Panc1 (cell line): ENCODE measurements around the gene TRMT61A. TPM values are rescaled to one million over a fixed set of nuclear protein-coding genes. Genes with fewer than 3 reads are reported as not detected.

Experiments
- ATAC-seq: fragments of 200-7000 bp; cut with Tn5 transposase; 2 replicates; pipeline ENCODE4 v1.9.1; 2020; ENCODE audit warnings: mild to moderate bottlenecking, moderate library complexity
- BruUV-seq: library from RNA; stranded (reverse); fragments of 400-500 nt; replicated peaks from 2 replicates; lab custom pipeline; 2021; lab: Mats Ljungman, UMichigan
- CTCF ChIA-PET: fragments of 300-600 bp; sonication (Branson Sonifier 250); formaldehyde crosslinking; loops from one replicate; lab custom pipeline; 2022; ENCODE audit warnings: antibody characterized with exemption; lab: Charles Lee
- POLR2A ChIA-PET: fragments of 300-600 bp; sonication (Branson Sonifier 250); formaldehyde crosslinking; loops from one replicate; lab custom pipeline; 2022; ENCODE audit warnings: antibody characterized with exemption; lab: Charles Lee
- DNase-seq: peaks from one replicate; pipeline ENCODE4 v3.0.0-alpha.2; 2010; ENCODE audit warnings: low read depth, low spot score
- H3K27ac ChIP-seq: 2 replicates; pipeline ENCODE4 v1.5.1; 2011; ENCODE audit warnings: mild to moderate bottlenecking, low read length, inconsistent platforms
- H3K27me3 ChIP-seq: fragments of 200-500 bp; sonication (Bioruptor generic); 2 replicates; pipeline ENCODE4 v1.6.0; 2014; ENCODE audit warnings: low read length, inconsistent platforms; ENCODE audit not compliant: control insufficient read depth, insufficient read depth
- H3K36me3 ChIP-seq: fragments of 200-500 bp; sonication (Bioruptor generic); 2 replicates; pipeline ENCODE4 v1.5.1; 2014; ENCODE audit warnings: inconsistent platforms, mild to moderate bottlenecking, low read length, moderate library complexity; ENCODE audit not compliant: control insufficient read depth, insufficient read depth
- H3K4me1 ChIP-seq: 2 replicates; pipeline ENCODE4 v1.5.1; 2011; ENCODE audit warnings: inconsistent platforms, mild to moderate bottlenecking, low read length, moderate library complexity; ENCODE audit not compliant: control insufficient read depth, insufficient read depth
- H3K4me3 ChIP-seq, 2 experiments: 2 replicates each; pipeline ENCODE4 v1.5.1; 2011 to 2012; ENCODE audit warnings: low read depth in 2 of 2, low read length in 2 of 2, mild to moderate bottlenecking in 2 of 2, inconsistent platforms in 1 of 2, moderate library complexity in 1 of 2
- H3K9me3 ChIP-seq: fragments of 200-500 bp; sonication (Bioruptor generic); 2 replicates; pipeline ENCODE4 v1.5.1; 2014; ENCODE audit warnings: low read depth, mild to moderate bottlenecking, inconsistent platforms, low read length, moderate library complexity; ENCODE audit not compliant: control insufficient read depth, insufficient read depth
- CTCF ChIP-seq: fragments of 450-650 bp; IDR thresholded peaks from 2 replicates; pipeline ENCODE4 v1.5.1; 2017; ENCODE audit warnings: mild to moderate bottlenecking
- POLR2AphosphoS5 ChIP-seq: IDR thresholded peaks from 2 replicates; pipeline ENCODE4 v1.6.1; 2012; ENCODE audit warnings: mild to moderate bottlenecking, low read depth, low read length, moderate library complexity
- REST ChIP-seq, 2 experiments: IDR thresholded peaks; 2 replicates each; pipeline ENCODE4 v1.6.1; 2011 to 2012; ENCODE audit warnings: low read depth in 2 of 2, control low read depth in 1 of 2, low read length in 1 of 2, mild to moderate bottlenecking in 1 of 2, moderate library complexity in 1 of 2; ENCODE audit not compliant: insufficient read depth in 1 of 2
- SIN3A ChIP-seq: IDR thresholded peaks from 2 replicates; pipeline ENCODE4 v1.6.1; 2012; ENCODE audit warnings: low read depth, mild to moderate bottlenecking, low read length, moderate library complexity, borderline replicate concordance; ENCODE audit not compliant: insufficient read depth
- TCF7L2 ChIP-seq: IDR thresholded peaks from 2 replicates; pipeline ENCODE4 v1.6.1; 2011; ENCODE audit warnings: mild to moderate bottlenecking, low read depth, low read length, inconsistent platforms
- in situ Hi-C: cut with HindIII; loops from 2 replicates; pipeline ENCODE4 v1.10.0; 2016; ENCODE audit warnings: low sequenced_read_pairs, low pct_unique_long_range_greater_than_20kb
- intact Hi-C: fragments of 100-400 bp; cut with micrococcal nuclease; formaldehyde crosslinking; loops from one replicate; pipeline ENCODE4 v1.10.0; 2022; ENCODE audit not compliant: unreplicated experiment
- total RNA-seq: library from RNA; stranded (reverse); gene quantifications from one replicate; pipeline ENCODE4 v1.2.1, GENCODE V29; 2021; ENCODE audit not compliant: unreplicated experiment

TRMT61A gene
- total RNA-seq, 1 experiment from 2014 or later = 22.9 TPM

GRCh38 chr14:103542605-103543088 is 13.7 kb downstream of the TRMT61A start:
- peak overlapping the region; percentile 80 for H3K27ac ChIP-seq
- ChIA-PET CTCF (interaction anchor here (0.7 kb wide), 1 partner anchor 60 kb away, joined by 11 read pairs; no protein-coding TSS in a partner anchor), POLR2A (no interaction called here)
- H3K4me1 ChIP-seq = peaks cover 49% of the 10 kb centered on the region
- H3K4me3 ChIP-seq = no peak overlapping the region
- intact Hi-C loops (no loop called here), in situ Hi-C loops (no loop called here)
- DNase-seq (no peak), ATAC-seq (peak; percentile 43)
- no peaks in the 10 kb centered on the region for H3K27me3 ChIP-seq
- BruUV-seq = no TSS peak
- H3K9me3 ChIP-seq = no peaks in the 10 kb centered on the region
- TF ChIP-seq TCF7L2 (no peak), SIN3A (no peak), POLR2AphosphoS5 (no peak), REST (IDR thresholded peaks at IDR 0.05; ENCODE audit: insufficient read depth in 1 of 2, low read depth in 2 of 2, low read length in 1 of 2) (no peak), CTCF (no peak)
- H3K36me3 ChIP-seq = no peaks in the 10 kb centered on the region

- no peak for TF ChIP-seq REST (IDR thresholded peaks at IDR 0.05; ENCODE audit: insufficient read depth in 1 of 2, low read depth in 2 of 2, low read length in 1 of 2)
- ATAC-seq (no peak), DNase-seq (no peak)
- no peaks in the 10 kb centered on the region for H3K36me3 ChIP-seq
- intact Hi-C loops = no loop called here
- in situ Hi-C loops = no loop called here
- CTCF ChIA-PET = interaction anchor here (0.5 kb wide), 1 partner anchor 137 kb away, joined by 5 read pairs; no protein-coding TSS in a partner anchor
- H3K27ac ChIP-seq = peak overlapping the region; percentile 80
- H3K27me3 ChIP-seq = no peaks in the 10 kb centered on the region
- peaks cover 44% of the 10 kb centered on the region for H3K4me1 ChIP-seq
- BruUV-seq = no TSS peak
- H3K4me3 ChIP-seq = no peak overlapping the region
- H3K9me3 ChIP-seq = no peaks in the 10 kb centered on the region
- POLR2A ChIA-PET = no interaction called here
Observed at GRCh38 chr14:103543140-103543539, 14.1 kb downstream of the TRMT61A start.
